Mesendoderm (in vitro differentiated cells): ENCODE measurements around the gene CMYA5.
"Not testable (repeated sequence)": the region's sequence is repeated elsewhere in the genome, so short reads cannot be mapped to it uniquely, and the experiment has no call there.

Experiments used
- DNase-seq: peaks from one replicate; pipeline ENCODE4 v3.0.0; 2013
- H2AK5ac ChIP-seq: 2 replicates; pipeline ENCODE4 v1.6.1; 2013; ENCODE audit warnings: low read length, inconsistent platforms
- H2BK120ac ChIP-seq: 2 replicates; pipeline ENCODE4 v1.6.1; 2013; ENCODE audit warnings: low read depth, mild to moderate bottlenecking, low read length, moderate library complexity, mixed read lengths
- H2BK15ac ChIP-seq: replicated peaks from 2 replicates; pipeline ENCODE4 v1.6.1; 2013; ENCODE audit warnings: low read depth, mild to moderate bottlenecking, moderate library complexity
- H2BK5ac ChIP-seq: 2 replicates; pipeline ENCODE4 v1.6.1; 2013; ENCODE audit warnings: low read length, inconsistent platforms
- H3K18ac ChIP-seq: 2 replicates; pipeline ENCODE4 v1.6.1; 2013; ENCODE audit warnings: mild to moderate bottlenecking, low read length, mixed read lengths
- H3K23ac ChIP-seq: one replicate; pipeline ENCODE4 v1.6.1; 2013; ENCODE audit warnings: low read length
- H3K27ac ChIP-seq: 2 replicates; pipeline ENCODE4 v1.5.1; 2013; ENCODE audit warnings: low read depth, mild to moderate bottlenecking, inconsistent platforms, low read length, moderate library complexity
- H3K27me3 ChIP-seq: 2 replicates; pipeline ENCODE4 v1.6.1; 2013; ENCODE audit warnings: low read length, control low read depth, mild to moderate bottlenecking, inconsistent platforms; ENCODE audit not compliant: insufficient read depth, poor library complexity
- H3K36me3 ChIP-seq: 2 replicates; pipeline ENCODE4 v1.6.1; 2013; ENCODE audit warnings: low read length, inconsistent platforms; ENCODE audit not compliant: control insufficient read depth, insufficient read depth
- H3K4ac ChIP-seq: one replicate; pipeline ENCODE4 v1.6.1; 2013; ENCODE audit warnings: low read depth, mild to moderate bottlenecking, low read length, moderate library complexity
- H3K4me1 ChIP-seq: 2 replicates; pipeline ENCODE4 v1.6.1; 2013; ENCODE audit warnings: low read depth, low read length, inconsistent platforms; ENCODE audit not compliant: control insufficient read depth
- H3K4me2 ChIP-seq: 2 replicates; pipeline ENCODE4 v1.6.1; 2013; ENCODE audit warnings: low read length
- H3K4me3 ChIP-seq: 2 replicates; pipeline ENCODE4 v1.5.1; 2013; ENCODE audit warnings: mild to moderate bottlenecking, low read length
- H3K56ac ChIP-seq: one replicate; pipeline ENCODE4 v1.6.1; 2013; ENCODE audit warnings: low read length
- H3K79me1 ChIP-seq: 2 replicates; pipeline ENCODE4 v1.6.1; 2013; ENCODE audit warnings: low read length, inconsistent platforms
- H3K79me2 ChIP-seq: 2 replicates; pipeline ENCODE4 v1.6.1; 2013; ENCODE audit warnings: mild to moderate bottlenecking, low read length; ENCODE audit not compliant: control insufficient read depth, insufficient read depth
- H3K9ac ChIP-seq: 2 replicates; pipeline ENCODE4 v1.6.1; 2013; ENCODE audit warnings: low read length, inconsistent platforms
- H4K5ac ChIP-seq: one replicate; pipeline ENCODE4 v1.6.1; 2013; ENCODE audit warnings: low read length
- H4K8ac ChIP-seq: one replicate; pipeline ENCODE4 v1.6.1; 2013; ENCODE audit warnings: low read depth, mild to moderate bottlenecking, control low read depth, low read length, moderate library complexity
- WGBS: extraction: QIAGEN DNeasy Blood & Tissue Kit; methylation state at CpG from one replicate; pipeline ENCODE4 v1.1.7; 2013; ENCODE audit warnings: low lambda C conversion rate, missing lambda C conversion rate; ENCODE audit not compliant: insufficient coverage; ENCODE audit errors: extremely low coverage; 5-methylcytosine and 5-hydroxymethylcytosine counted together

Gene CMYA5

DNA sequence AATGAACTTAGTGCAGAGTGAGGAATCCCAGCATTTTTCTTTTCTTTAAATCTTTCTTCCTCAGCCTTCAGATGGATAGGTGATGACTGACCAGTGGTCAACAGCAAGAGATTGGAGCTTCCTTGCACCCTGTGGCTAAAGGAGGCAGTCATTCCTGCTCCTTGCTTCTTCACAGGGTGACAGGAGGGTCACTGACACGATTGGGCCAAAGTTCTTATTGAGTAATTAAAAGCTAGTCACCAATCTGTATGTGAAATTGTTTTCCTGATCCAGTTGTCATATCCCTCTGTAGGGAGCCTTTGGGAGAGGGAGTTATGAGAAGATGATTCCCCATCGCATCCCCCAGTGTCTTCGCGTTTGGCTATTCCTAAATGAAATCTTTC, 85.2 kb downstream of the CMYA5 start:
- no peak overlapping the region for H3K4me2 ChIP-seq
- no peak overlapping the region for H3K4ac ChIP-seq
- no peak overlapping the region for H2AK5ac ChIP-seq
- H3K56ac ChIP-seq: no peak overlapping the region
- no peak overlapping the region for H4K5ac ChIP-seq
- no peaks in the 10 kb centered on the region for H3K79me1 ChIP-seq
- H2BK15ac ChIP-seq: no peak overlapping the region
- no peak overlapping the region for H3K9ac ChIP-seq
- H3K18ac ChIP-seq: no peak overlapping the region
- peaks cover 2% of the 10 kb centered on the region for H3K4me1 ChIP-seq
- DNase-seq: no peak
- H3K36me3 ChIP-seq: no peaks in the 10 kb centered on the region
- WGBS: no CpG with 5 or more reads among the region's 4 CpGs
- H3K79me2 ChIP-seq: no peaks in the 10 kb centered on the region
- no peak overlapping the region for H2BK5ac ChIP-seq
- no peak overlapping the region for H3K27ac ChIP-seq
- no peak overlapping the region for H4K8ac ChIP-seq
- no peak overlapping the region for H3K23ac ChIP-seq
- no peaks in the 10 kb centered on the region for H3K27me3 ChIP-seq
- H2BK120ac ChIP-seq: no peak overlapping the region
- H3K4me3 ChIP-seq: no peak overlapping the region

GRCh38 chr5:79784741-79785140, 95.1 kb downstream of the CMYA5 start:
- WGBS: no CpG with 5 or more reads among the region's 14 CpGs
- H3K56ac ChIP-seq, H3K23ac ChIP-seq, H3K27me3 ChIP-seq, H3K4ac ChIP-seq, H3K79me2 ChIP-seq, H2BK120ac ChIP-seq, H3K4me3 ChIP-seq, H3K79me1 ChIP-seq, H2BK5ac ChIP-seq, H3K4me2 ChIP-seq, H4K8ac ChIP-seq, H2AK5ac ChIP-seq, DNase-seq, H3K18ac ChIP-seq, H2BK15ac ChIP-seq, H3K36me3 ChIP-seq, H3K27ac ChIP-seq, H3K4me1 ChIP-seq, H4K5ac ChIP-seq, H3K9ac ChIP-seq: not testable (repeated sequence)

DNA sequence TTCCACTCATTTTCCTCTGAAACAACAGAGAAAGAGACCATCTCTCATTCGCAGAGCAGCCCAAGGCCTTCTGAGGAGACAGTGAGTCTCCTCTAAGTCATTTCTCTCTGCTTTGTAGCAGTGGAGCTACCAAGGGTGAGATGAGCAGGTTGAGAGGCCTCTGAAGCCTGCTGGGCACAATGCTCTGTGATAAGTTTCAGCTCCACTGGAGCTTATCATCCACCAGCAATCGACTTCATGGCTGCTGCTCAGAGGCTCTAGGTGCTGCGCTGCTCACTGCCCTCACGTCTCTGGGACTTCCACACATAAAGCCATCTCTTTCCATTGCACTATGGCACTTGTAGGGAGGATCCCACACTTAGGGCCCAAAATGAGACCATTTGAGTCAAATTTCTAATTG, 96.3 kb downstream of the CMYA5 start:
- DNase-seq: no peak
- Histone ChIP-seq H3K9ac (no peak overlapping the region), H3K27ac (no peak overlapping the region), H3K4me2 (no peak overlapping the region), H2BK15ac (no peak overlapping the region), H3K23ac (no peak overlapping the region), H3K18ac (no peak overlapping the region), H3K79me1 (no peaks in the 10 kb centered on the region), H2BK120ac (no peak overlapping the region), H3K56ac (no peak overlapping the region), H3K4me1 (no peaks in the 10 kb centered on the region), H3K79me2 (no peaks in the 10 kb centered on the region), H4K8ac (no peak overlapping the region), H4K5ac (no peak overlapping the region), H2AK5ac (no peak overlapping the region), H3K4ac (no peak overlapping the region), H3K4me3 (no peak overlapping the region), H3K36me3 (no peaks in the 10 kb centered on the region), H2BK5ac (no peak overlapping the region), H3K27me3 (no peaks in the 10 kb centered on the region)
- no CpG with 5 or more reads among the region's 4 CpGs for WGBS

GRCh38 chr5:79787448-79787847, 97.8 kb downstream of the CMYA5 start:
- Histone ChIP-seq H3K18ac (no peak overlapping the region), H3K4me3 (no peak overlapping the region), H3K27ac (no peak overlapping the region), H2AK5ac (no peak overlapping the region), H3K56ac (no peak overlapping the region), H3K9ac (no peak overlapping the region), H3K79me1 (no peaks in the 10 kb centered on the region), H3K79me2 (no peaks in the 10 kb centered on the region), H2BK120ac (no peak overlapping the region), H3K23ac (no peak overlapping the region), H3K4ac (no peak overlapping the region), H3K36me3 (no peaks in the 10 kb centered on the region), H4K8ac (no peak overlapping the region), H2BK5ac (no peak overlapping the region), H3K4me1 (no peaks in the 10 kb centered on the region), H2BK15ac (no peak overlapping the region), H4K5ac (no peak overlapping the region), H3K4me2 (no peak overlapping the region), H3K27me3 (no peaks in the 10 kb centered on the region)
- DNase-seq: no peak
- no CpG with 5 or more reads among the region's 1 CpG for WGBS

DNA sequence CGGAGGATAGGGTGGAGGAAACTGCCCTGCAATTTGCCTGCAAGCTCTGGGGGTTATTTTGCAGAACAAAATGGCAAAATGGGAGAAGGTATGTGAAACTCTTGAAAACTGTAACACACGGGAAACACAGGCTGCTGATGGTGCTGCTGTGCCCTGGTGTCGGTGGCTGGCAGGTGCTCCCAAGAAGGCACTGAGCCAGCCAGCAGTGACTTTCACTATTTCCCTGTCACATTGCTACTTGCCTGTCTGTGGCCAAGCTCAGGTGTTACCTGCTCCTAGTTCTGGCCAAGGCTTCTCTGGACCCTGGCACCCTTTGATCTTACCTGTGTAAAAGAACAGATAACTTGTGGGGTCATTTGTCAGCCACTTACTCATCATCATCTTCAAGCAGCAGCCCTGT, 102.2 kb downstream of the CMYA5 start:
- WGBS: no CpG with 5 or more reads among the region's 3 CpGs
- no peak overlapping the region for H3K27ac ChIP-seq

GRCh38 chr5:79792463-79792862, 102.8 kb downstream of the CMYA5 start:
- DNase-seq: no peak
- no peak overlapping the region for H3K4ac ChIP-seq
- no peaks in the 10 kb centered on the region for H3K4me1 ChIP-seq
- H3K79me2 ChIP-seq: no peaks in the 10 kb centered on the region
- no peak overlapping the region for H3K23ac ChIP-seq
- no peak overlapping the region for H2BK5ac ChIP-seq
- H3K18ac ChIP-seq: no peak overlapping the region
- no peak overlapping the region for H3K27ac ChIP-seq
- no peaks in the 10 kb centered on the region for H3K79me1 ChIP-seq
- no peak overlapping the region for H2BK120ac ChIP-seq
- H4K8ac ChIP-seq: no peak overlapping the region
- no peak overlapping the region for H3K9ac ChIP-seq
- H3K36me3 ChIP-seq: no peaks in the 10 kb centered on the region
- H3K4me2 ChIP-seq: no peak overlapping the region
- H2AK5ac ChIP-seq: no peak overlapping the region
- H3K56ac ChIP-seq: no peak overlapping the region
- no peak overlapping the region for H3K4me3 ChIP-seq
- no peak overlapping the region for H2BK15ac ChIP-seq
- H3K27me3 ChIP-seq: no peaks in the 10 kb centered on the region
- H4K5ac ChIP-seq: no peak overlapping the region

More for the DNA sequence above, 102.2 kb downstream of the CMYA5 start:
- DNase-seq: no peak
- no peak overlapping the region for H2BK120ac ChIP-seq
- no peaks in the 10 kb centered on the region for H3K27me3 ChIP-seq
- H2BK5ac ChIP-seq: no peak overlapping the region
- no peaks in the 10 kb centered on the region for H3K79me1 ChIP-seq
- no peak overlapping the region for H4K5ac ChIP-seq
- H3K36me3 ChIP-seq: no peaks in the 10 kb centered on the region
- H3K23ac ChIP-seq: no peak overlapping the region
- no peak overlapping the region for H3K4me3 ChIP-seq
- H3K18ac ChIP-seq: no peak overlapping the region
- no peak overlapping the region for H2AK5ac ChIP-seq
- no peak overlapping the region for H2BK15ac ChIP-seq
- H3K4ac ChIP-seq: no peak overlapping the region
- no peak overlapping the region for H3K56ac ChIP-seq
- H4K8ac ChIP-seq: no peak overlapping the region
- no peak overlapping the region for H3K4me2 ChIP-seq
- no peak overlapping the region for H3K9ac ChIP-seq
- no peaks in the 10 kb centered on the region for H3K79me2 ChIP-seq
- no peaks in the 10 kb centered on the region for H3K4me1 ChIP-seq
